Activated CD4-positive, alpha-beta T cell treated with anti-CD3 and anti-CD28 coated beads, Interleukin-10, Interleukin-2, amounts not matched to agents 100 ng/mL and 50 ng/mL, durations not matched to agents 16 hours and 8 hours (primary cell): ENCODE measurements around the gene PGC.
A peak's percentile ranks its signal among the peaks of the same experiment; 100 is the strongest.

Experiments
- DNase-seq: peaks from one replicate; pipeline ENCODE4 v3.0.0-alpha.2; 2020

Gene PGC

DNA sequence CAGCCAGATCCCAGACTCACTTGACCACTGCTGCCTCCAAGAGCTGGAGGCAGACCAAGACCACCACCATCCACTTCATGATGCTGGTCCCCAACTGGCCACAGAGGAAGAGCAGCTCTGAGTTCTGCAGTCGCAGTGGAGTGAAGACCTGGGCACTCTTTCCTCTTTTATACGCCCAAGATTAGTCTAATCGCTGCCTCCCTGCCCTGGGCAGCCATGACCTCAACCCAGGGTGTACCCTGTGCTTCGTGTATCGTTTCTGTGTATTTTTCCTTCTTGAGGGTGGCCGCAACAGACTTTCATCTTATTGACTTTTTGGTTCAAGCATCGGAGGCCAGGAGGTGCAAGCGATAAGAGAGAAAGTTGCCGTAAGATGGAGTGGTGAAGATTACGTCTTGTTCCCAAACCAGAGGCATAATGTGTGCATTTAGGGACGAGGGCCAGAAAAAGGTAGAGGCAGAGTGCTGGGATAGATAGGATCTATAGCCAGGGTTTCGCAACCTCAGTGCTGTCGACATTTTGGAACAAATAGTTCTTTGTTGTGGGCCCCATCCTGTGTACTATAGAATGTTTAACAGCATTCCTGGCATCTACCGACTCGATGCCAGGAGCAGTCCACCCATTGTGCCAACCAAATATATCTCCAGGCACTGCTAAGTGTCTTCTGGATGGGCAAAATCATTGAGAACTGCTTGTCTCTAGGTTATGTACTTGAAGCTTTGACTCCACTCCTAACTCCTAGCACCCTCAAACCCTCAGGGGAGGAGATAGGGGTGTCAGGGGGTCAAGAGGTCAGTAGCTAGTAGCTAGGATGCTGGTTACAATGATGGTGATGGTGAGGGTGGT, at the start of gene PGC:
Gene PGC (minus strand): TSS at position 142 of the 846 bp plus-strand sequence. CDS start 63 bp downstream, at position 79.
- DNase-seq = no peak

DNA sequence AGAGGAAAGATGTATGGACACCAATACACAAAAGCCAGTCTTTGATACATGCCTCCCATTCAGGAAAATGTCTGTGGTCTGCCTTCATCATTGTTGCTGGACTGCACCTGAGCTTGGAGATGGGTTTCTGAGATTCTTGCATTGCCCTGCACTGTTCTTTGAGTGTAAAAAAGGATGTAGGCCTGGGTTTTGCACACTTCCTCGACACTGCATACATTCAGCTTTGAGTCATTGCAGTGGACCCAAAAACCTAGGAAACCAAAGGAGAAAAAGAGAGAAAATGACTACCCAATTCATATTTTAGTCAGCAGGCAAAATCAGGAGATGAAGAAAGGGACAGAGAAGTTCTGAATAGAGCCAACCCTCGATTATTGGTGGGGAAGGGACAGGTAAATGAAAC, 49.3 kb upstream of the PGC start:
- peak; percentile 44 for DNase-seq

DNA sequence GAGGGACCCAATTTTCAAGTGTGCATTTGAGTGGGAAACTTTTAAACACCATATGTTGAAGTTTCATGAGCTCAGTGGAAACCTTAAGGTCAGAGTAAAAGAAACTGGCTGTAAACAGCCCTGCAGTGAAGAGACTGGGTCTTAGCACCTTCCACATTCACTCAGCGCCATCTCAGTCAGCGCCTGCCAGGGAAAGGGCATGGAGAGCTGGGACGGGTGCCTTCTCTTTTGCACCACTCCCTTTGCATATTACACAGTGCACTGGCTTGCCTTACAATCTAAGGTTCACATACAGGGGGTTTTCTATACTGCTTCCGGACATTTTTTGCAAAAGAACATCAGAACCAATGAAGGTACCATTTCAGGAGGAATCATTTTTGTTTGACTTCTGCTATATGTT, 44.8 kb upstream of the PGC start:
- DNase-seq = no peak

DNA sequence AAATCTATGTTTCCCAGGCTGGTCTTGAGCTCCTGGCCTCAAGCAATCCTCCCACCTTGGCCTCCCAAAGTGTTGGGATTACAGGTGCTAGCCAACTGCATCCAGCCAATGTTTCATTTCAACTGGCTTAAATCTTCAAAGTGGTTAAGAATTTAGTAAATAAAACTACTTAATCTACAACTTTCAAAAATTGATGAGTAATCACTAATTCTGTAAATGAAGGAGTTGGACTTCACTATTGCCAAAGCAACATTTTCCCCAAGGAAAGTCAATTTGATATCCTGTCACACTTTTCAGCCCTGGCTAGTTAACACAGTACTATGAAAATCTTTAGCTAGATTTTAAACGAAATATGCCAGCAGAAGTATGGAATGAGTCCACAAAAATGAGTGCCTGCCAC, 44.1 kb upstream of the PGC start:
- no peak for DNase-seq

DNA sequence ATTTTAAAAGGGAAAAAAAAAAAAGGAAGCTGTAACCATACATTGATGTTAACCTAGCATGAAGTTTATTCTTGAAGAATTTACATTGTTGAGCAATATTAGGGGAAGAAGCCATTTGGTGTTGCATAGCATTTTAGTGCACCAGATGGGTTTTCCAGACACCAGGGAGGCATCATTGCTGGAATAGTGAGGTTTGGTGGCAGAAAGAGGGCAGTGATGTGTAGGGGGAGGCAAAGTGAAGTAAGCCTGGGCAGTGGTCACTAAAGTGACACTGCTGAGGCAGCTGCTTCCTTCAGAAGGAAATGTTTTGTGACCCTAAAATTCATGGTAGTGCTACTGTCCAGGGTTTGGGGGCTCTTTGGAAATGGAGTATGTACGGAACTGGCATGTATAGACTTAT, 42.8 kb upstream of the PGC start:
- DNase-seq = no peak

DNA sequence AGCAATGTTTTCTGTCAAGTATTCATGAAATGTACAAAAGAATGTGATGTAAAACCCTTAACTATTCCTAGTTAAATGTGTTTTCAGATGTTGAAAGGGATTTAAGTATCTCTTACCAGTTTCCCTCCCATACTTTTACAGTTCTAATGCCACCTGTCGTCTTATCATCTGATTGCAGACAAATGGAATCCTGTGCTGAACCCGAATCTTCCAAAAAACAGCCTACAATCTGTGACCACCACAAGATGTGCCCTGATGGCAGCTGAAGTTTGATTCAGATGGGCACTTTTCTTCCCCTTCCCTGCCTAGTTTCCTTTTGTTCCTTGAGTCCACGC, 42.2 kb upstream of the PGC start:
- no peak for DNase-seq

DNA sequence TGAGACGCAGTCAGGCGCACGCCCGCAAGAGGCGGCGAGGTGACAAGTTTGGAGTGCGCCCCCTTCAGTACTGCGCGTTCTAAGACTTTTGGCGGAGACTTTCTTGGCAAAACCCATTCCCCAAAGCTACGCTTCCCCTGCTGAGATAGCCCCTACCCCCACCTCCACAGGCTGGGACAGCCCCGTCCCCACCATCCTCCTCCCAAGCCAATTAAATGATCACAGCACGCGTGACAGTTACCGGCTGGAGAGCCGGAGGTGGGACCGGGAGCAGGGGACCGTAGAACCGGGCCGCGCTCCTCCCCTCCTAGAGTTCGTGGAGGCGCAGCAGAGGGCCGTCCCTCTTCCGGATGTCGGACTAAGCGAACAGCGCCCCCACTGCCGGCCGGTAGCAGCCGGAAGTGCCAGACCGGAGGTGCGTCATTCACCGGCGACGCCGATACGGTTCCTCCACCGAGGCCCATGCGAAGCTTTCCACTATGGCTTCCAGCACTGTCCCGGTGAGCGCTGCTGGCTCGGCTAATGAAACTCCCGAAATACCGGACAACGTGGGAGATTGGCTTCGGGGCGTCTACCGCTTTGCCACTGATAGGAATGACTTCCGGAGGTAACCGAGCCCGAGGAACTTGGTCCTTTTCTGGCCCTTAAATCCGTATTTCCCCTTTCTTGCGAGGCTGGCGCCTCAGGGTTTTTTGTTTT, 40.2 kb upstream of the PGC start, which contains the start of gene TOMM6:
Gene TOMM6 (plus strand): TSS at position 476 of the 699 bp plus-strand sequence. CDS start 4 bp downstream, at position 480.
- DNase-seq = peak; percentile 97

DNA sequence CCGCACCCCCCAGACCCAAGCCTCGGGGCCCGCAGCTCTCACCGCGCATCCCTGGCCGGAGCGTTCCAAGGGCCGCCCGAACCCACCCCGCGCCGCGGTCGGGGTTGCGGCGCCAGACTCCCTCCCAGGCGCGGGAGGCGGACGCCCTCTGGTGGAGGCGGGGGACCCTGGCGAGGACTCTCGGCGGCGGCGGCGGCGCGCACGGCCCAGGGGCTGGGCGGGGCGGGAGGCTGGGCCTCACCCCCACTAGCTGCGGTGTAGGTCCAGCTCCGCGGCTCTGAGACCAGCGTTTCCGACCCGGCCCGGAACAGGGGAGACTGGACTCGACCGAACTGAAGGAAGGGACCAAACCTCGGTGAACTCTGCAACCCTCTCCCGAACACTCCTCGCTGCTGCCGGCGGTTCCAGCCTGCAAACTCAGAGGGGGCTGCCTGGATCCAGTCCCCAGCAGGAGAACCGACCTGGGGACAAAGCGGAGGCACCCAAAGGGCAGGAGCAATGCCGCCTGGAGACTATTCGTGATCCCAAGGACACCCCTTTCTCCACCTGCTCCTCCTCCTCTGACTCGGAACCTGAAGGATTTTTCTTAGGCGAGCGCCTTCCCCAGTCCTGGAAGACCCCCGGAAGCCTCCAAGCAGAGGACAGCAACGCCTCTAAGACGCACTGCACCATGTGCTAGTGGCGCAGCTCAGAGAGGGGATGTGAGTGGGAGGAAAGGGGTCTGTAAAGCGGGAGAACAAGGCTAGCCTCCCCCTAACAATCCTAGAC, 39.4 kb upstream of the PGC start:
- peak; percentile 91 for DNase-seq

DNA sequence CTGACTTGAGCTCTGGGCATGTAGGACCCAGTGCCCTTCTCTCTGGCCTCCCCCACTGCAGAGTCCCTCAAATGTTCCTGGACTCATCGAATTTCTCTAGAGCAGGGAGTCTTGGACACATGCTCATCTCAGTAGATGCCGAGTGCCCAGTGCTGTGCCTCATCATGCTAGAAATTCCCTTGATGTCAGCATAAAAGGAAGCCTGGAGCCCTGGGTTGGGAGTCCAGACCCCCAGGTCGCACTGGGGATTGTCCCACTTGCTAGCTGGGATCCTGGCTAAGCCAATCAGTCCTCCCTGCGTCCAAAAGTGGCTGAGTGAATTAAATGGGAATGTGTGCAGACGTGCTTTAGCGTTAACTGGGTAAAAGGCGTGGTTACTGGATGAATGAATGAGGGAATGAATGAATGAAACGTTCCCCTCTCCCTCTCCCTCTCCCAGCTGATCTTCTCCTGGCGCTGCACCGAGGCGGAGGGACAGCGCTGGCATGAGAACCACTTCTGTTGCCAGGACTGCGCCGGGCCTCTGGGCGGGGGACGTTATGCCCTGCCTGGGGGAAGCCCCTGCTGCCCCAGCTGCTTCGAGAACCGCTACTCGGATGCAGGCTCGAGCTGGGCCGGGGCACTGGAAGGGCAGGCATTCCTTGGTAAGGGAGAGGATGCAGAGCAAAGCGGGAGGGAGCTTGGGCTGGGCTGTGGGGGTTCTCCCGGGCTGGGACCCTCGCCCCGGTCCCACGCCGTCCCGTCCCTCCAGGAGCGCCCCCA, 38.7 kb upstream of the PGC start:
- no peak for DNase-seq

DNA sequence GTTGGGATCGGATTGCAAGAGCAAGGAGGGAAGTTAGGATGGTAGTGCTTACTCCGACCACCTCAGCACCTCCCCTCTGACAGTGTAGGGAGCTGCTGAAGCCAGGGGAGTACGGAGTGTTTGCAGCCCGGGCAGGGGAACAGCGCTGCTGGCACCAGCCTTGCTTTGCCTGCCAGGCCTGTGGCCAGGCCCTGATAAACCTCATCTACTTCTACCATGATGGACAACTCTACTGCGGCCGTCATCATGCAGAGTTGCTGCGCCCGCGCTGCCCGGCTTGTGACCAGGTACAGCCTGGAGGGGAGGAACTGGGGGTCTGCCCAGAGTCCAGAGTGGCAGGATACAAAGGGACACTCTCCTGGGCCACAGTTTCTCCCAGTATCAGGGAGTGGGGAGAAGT, 38.1 kb upstream of the PGC start:
- no peak for DNase-seq

DNA sequence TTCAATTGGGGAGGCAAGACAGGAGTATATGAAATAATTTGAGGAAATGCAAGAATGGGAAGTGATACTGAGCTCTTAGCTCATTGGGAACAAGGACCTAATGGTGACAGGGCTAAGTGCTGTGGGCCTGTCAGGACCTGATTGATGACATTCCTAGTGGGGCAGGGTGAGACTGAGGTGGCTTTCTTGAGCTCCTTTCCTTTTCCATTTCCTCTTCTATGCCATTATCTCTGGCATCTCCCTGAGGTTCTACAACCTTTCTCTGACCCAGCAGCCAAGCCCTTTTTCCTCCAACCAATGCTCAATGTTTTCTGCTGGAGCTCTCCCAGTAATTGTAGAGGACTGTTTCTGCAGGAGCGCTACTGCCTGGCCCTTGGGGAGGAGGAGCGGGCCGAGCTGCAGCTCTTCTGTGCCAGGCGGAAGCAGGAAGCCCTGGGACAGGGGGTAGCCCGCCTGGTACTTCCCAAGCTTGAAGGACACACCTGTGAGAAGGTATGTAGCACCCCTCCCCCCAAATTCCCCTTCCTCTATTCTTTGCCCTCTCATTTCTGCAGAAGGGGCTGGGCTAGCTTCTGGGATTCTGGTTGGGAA, 37.5 kb upstream of the PGC start:
- no peak for DNase-seq

DNA sequence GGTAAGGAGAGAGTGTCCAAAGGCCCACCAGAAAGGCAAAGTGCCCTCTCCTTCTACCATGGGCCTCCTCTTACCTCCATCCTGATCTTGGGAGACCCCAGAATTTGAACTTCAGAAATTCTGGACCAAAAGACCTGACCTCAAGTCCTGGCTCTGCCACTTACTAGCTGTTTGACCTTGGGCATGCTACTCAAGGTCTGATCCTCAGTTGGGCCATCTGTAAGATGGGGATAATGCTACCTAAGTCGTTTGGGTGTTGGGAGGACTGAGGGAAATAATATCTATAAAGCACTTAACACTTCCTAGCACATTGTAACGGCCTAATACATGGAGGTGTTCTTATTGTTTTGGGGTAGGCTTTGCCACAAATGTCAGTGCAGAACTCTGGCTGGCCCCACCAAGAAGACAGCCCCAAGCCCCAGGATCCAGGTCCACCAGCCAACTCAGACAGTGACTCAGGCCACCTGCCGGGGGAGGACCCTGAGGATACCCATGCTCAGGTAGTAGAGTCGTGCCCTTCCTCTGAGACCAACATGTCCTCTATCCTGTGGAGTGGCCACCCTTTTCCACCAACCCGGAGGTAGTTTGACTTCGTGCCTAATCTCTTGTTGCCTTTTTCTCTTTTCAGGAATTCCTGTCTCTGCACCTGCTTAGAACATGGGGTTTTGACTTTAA, 36.0 kb upstream of the PGC start:
- no peak for DNase-seq

DNA sequence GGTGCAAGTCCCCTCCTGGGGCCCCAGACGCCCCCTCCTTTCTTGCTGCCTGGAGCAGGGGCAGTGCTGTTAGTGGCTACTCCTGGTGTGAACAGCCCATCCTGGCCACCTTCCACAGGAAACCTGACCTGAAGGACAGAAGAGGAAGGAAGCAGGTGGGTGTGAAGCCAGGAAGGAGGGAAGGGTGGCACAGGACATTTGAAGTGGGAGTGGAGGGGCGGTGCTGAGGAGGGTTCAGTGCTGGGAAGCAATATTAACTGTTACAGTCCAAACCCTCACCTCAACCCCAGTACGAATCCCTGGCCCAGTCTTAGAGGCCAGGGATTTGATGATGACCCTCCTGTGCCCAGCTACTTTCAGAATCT, 34.2 kb upstream of the PGC start:
- no peak for DNase-seq

DNA sequence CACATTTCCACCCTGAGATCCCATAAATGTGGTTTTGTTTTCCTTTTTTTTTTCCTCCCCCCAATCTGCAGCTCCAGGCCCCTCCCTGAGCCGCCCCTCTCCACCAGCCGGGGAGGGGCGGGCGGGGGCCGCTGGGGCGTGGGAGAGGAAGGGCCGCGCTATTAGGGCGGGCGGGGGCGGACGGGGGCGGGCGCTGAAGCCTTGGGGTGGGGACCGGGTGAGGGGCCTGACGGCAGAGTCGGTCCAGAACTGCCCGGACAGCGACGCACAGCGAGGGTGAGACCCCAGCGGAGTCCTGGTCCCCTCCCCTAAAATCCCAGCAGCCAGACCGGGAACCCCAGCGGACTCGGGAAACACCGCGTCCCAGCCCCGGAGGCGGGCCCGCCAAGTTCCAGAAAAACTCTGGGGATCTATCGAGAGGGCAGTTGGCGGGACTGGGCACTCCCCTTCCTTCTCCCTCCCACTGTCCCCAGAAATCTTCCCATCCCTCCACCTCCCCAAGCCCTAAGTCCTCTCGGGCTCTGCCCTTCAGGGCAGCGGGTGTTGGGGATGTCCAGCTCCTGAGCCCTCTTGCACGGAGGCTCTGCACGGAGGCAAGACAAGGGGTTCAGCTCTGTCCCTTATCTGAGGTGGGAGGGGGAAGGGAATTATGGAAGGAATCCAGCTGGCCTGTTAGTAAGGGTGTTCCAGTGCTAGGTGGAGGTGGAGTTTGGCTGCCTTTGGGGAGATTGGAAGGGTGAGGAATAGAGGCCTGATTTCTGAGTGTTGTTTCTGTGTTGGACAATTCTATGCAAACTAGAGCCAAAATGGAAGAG, 33.6 kb upstream of the PGC start, which contains the start of gene PRICKLE4:
Gene PRICKLE4 (plus strand): TSS at position 232 of the 815 bp plus-strand sequence. CDS start 2,692 bp downstream, outside the sequence.
- DNase-seq = no peak

DNA sequence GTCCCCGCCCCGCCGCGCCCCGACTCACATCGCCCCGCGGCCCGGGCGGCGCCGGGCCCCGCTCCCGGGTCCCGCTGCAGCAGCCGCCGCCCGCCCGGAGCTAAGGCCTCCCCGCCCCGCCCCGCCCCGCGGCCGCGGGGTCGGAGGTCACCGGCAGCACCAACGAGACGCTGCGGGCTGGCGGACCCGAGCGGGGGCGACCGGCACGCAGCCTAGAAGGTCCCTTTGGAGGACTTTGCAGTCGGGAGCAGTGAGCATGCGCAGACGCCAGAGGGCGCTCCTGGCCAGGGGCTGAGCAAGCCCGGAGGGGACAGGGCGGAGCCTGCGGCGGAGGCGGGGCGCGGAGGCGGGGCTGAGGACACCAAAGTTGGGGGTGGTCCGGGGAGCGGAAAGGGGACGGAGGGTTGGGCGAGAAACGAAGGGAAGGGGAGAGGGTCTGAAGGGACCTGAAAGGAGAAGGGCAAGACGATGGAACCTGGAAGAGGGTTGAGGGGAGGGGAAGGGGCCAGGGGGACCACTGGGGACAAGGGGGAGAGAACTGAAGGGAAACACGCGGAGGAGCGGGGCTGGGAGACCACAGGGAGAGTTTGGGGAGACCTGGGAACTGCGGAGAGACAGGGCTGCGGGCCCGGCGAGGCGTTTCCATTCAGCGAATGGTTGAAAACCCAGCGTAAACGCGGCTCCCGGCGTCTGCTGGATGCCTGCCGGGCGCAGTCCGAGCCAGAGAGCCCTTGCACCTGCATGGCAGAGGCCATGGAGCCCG, 32.8 kb upstream of the PGC start, which contains the start of gene FRS3:
Gene FRS3 (minus strand): TSS at position 113 of the 763 bp plus-strand sequence. CDS start 2,913 bp downstream, outside the sequence.
- peak; percentile 99 for DNase-seq

DNA sequence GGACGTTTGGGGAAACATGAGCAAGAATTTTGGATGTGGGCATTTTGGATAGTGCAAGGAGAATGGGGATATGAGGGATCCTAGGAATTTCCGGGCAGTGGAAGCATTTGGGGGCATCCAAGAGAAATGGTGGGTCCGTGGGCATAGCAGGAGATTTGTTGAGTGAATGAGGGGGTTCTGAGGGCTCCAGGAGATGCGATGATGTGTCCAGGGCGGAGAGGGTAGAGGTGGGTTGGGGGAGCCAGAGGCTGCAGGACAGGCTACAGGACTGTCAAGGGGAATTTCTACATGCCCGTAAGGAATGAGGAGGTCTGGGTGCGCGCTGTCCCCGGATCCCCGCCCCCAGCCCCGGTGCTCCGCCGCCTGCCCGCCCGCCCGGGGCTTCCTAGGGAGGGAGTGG, 32.1 kb upstream of the PGC start:
- no peak for DNase-seq

DNA sequence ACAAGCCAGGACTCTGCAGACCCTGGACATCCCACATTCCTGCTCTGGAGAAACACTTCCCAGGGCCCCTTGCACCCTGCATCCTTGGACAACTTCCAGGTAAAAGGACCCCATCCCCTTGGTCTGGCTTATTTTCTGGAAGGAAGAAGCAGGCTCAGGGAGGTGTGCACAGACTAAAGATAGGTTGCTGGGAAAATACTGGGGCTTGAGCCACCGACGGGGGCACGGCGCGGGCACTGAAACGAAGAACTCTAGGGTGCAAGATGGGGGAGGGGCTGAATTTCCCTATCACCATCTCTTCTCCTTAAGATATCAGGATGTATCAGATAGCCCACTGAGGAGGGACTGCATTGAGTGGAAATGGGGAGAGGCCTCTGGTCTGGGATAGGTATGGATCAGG, 31.7 kb upstream of the PGC start:
- no peak for DNase-seq

DNA sequence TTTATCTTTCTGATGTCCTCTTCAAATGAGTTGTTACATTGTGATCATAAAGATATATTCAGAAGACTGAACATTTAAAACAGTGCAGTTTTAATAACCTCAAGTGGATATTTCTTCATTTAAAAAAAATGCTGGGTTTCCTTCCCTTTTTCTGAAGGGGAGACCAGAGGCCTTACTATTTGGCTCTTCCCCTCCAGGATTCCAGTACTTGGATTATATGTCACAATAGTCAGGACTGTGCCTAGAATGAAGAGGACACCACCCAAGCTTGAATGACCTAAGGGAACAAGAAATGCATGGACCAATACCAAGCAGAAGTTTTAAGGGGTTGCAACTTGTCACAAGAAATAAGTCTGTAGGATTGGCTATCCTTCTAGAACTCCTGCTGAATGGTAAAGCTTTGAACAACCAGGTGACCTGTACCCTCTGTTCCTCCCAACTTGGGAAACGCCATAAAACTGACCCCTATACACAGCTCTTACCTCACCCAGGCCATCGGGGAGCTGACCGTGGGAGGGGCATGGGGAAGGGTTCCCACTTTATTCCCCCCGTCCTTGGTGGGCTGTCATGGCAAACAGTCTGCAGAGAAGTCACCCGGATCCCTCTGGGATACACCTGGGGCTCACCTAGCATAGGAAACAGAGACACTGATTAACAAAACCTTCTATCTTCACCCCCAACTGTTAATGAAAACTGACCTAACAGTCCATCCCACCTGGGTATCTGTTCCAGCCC, 30.5 kb upstream of the PGC start:
- DNase-seq = no peak

DNA sequence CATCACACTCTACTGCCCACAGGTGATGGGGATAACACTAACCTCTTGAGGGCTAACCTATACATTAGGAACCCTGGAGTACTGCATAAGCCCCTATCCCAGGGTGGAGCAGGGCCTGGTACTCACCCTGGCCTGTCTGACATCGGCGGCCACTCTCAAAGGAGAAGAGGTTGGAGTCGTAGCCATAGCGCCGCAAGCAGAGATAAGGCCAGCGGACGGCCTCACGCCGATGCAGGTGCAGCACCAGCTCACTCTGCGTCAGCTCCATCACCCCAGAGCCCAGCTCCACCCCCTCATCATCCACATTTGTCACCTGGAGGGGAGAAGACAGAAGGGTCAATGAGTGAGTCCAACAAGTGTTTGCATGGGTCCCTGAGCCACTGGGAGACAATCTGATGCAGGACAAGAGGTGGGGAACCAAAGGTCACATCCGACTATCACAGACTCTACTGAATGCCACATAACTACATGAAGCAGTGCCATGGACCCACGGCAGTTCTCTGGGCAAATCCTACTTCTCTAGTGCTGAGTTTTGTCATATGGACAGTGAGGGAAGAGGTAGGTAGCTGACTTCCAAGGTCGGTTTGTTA, 28.2 kb upstream of the PGC start:
- DNase-seq = no peak
